HG02840 (cell line): ENCODE measurements around the gene ADCY2.

Source experiments
- ATAC-seq: cut with Tn5 transposase; IDR thresholded peaks from one replicate; pipeline ENCODE4 v1.9.1; 2021; ENCODE audit warnings: mild to moderate bottlenecking, moderate library complexity, moderate number of reproducible peaks; ENCODE audit not compliant: unreplicated experiment, low FRiP score

Gene ADCY2

DNA sequence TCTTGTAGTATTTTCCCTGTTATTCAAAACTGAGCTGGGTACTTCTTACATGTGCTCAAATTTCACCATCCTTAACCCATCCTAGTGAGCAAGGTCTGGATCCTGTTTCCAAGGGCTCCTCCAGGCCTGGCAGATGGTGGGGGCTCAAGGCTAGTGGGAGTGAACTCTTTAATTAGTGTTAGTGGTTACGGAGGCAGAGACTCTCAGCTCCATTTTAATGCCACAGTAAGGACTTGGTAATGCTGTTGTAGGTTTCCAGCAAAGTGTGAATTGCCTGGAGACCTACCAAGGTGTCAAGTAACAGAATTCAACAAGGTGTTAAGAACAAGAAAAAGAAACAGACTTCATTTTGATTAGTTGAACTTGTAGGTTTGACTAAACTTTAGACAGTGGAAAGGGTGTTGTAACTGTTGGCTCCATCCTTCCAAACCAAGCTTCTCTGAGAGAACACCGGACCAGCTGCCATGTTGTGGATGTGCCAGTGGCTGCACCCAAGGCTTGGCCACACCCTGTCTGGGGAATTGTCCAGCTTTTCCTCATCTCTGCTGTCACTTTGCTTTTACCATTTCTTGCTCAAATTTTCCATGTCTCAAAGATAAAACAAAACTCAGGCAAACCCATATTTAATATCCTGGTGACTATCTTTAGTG is 98.7 kb downstream of the ADCY2 start:
- no peak for ATAC-seq

DNA sequence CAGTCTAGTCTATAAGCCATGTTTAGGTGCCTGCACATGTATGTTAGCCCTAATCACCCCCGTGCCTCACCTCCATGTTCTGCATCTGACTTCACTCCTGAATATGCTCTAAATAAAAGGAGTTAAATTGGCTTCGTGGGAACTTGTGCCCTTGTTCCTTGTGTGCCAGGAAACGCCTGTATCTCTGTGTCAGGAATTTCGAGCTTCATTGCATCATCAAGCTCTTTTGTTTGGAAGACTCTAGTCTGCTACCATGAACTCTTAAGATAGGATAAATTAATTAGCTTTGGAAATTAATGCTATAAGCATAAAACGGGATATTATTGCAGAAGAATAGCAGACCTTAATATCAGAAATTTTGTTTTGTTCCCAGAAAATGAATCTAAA is 99.2 kb downstream of the ADCY2 start:
- ATAC-seq: no peak

DNA sequence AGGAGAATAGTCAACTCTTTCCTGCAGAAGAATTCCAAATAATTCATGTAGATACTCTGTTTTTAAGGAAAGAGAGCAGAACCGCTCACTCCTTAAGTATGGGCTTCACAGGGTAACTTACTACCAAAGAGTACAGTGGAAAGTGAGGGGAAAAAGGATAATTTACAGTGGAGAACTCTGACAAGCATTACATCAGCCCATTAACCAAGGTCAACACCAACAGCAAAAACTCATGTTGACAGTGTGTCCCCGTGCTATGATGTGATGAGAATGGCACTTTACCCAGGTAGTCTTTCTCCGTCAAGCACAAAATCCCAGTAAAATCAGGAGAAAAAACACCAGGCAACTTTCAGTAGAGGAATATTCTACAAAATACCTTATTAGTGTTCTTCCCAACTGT is 104.3 kb downstream of the ADCY2 start:
- no peak for ATAC-seq

DNA sequence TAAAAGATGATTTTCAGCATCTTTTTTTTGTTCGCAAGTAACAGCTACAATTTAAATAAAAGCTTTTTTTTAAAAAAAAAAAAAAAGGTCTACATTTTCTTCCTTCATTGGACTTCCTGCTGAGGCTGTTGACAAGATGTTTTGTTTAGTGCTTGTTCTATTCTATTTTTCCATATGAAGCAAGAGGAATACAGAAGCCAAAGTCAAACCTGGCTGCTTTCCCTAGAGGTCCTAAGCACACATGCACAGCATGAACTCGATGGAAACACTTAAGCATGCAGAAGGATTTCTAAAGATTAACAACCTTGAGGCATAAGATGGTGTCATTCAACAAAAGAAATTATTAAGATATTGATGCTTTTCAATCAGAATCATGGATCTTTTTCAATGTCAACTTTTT is 105.1 kb downstream of the ADCY2 start:
- ATAC-seq: no peak

DNA sequence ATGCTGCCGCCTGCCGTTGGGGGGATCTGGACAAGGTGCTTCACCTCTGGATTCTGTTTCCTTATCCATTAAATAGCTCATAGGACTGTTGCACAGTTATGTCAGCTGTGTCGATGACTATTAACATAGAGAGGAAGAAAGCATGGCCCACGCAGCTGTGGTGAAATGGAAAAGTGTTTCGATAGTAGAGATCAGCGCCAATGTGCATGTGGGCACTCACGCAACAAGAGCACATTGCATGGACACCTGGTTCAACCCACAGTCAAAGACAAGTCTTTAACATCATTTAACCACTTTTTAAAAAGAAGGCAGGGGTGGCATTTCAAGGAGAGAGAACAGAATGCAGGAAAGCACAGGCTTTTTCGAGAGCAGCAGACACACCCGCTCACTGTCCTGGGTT is 107.6 kb downstream of the ADCY2 start:
- no peak for ATAC-seq

DNA sequence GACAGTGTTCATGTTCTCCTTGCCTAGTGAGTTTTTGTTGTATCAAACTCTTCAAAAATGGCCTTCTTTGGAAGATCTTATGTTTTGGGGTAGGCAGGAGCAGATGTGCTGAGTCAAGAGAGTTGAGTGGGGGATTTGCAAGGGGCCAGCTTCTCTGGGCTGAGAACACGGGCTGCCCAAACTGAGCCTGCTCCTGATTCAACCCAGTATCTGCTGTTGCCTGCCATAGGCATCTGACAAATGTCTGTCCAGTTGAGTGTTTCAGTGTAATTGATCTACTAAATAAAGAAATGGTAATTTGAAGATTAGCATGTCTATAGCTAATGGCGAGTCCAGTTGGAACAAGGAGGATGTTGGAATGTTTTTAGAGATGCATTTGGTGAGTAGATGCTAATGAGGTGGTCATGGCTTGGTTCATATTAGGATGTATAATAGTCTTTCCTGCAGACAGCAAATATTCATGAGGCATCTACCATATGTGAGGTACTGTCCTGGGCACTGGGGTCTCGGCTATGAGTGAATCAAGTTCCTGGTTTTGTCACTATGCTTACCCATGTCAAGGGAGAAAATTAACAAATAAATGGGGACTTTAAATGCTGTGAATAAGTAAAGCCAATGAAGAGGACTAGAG is 119.5 kb downstream of the ADCY2 start:
- no peak for ATAC-seq

DNA sequence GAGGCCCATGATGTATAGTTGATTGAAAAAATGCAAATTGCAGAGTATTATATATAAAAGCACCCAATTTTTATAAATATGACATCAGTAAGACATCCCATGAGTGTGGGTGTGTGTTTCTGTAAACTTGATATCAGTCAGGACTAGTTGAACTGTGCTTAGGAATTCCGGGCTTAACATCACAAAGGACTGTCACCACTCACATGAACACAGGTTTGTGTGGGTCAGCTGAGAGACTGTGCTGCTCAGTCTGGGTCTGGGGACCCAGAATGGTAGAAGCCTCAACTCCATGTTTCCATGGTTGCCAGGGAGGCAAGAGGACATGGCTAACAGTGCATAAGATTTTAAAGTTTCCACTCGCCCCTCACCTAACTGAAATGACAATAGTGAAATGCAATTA is 120.3 kb downstream of the ADCY2 start:
- no peak for ATAC-seq

DNA sequence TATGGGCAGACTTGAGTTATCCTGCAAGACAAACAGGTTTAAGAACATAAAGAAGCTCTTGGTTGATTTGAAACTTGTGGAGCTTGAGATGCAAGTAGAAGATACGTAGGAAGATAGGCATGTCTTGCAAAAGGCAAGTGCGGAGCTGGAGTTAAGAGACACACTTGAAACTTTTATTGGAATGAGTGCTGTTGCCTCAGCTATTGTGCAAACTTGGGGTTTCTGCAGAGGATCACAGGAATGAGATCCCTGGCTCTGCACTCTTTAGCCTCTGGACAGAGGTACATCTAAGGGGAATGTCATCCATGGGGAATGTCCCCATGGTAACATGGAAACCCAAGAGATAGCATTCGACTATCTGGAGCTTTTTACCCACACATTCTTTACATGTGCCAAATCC is 121.1 kb downstream of the ADCY2 start:
- ATAC-seq: no peak

DNA sequence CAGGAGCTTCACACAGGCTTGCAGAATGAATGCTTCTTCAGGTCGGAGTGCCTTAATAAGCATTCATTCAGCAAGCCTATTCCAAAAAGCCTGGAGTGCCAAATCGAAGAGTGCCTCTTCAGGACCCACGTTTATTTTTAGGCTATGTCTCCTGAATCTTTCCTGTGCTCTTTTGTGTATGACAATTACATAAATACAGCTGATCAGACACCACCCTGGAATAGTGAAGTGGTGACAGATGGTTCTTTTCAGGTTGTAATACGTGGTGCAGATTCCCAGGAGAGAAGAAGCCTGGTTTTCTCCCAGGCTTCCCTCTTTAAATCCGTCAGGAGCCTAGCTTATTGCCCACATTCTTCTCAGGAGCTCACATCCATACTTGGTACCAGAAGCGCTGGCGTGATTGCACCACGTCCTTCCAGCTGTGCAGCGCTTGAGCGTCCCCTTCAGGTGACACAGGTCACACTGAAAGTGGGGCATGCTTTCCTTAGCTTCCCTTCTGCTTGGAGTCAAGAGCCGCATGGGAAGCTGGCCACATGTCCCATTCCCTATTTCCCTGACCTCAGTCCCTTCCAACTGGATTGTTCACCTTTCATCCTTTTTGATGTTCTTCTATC is 123.1 kb downstream of the ADCY2 start:
- ATAC-seq: no peak

DNA sequence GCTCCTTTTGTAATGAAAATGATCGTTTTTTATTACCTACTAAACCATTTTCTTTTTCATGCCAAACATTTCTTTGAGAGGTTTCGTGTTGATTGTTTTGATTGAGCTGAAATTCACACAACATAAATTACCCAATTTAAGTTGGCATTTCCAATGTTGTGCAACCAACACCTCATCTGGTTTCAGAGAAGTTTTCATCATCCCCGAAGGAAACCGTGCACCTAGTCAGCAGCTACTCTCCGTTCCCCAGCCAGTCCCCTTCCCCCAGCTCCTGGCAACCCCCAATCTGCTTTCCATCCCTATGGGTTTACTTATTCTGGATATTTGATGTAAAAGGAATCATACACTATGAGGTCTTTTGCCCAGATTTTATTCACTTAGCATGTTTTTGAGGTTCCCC is 123.6 kb downstream of the ADCY2 start:
- ATAC-seq: no peak

DNA sequence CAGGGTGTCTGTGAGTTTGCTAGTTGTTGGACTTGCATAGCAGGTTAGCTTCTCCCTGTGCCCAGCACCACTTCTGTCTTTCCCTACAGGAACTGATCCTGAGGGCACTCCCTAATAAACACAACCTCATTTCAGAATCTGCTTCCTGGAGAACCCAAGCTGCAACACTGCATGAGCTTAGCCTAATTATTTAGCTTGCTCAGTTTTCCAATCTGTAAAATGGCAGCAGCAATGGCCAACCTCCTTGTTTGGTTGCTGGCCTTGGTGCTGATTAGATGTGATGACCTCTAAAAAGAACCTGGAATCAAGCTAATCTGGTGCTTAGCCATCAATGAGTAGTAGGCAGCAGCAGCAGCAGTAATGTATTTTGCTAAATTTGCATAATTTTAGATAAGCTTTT is 133.9 kb downstream of the ADCY2 start:
- no peak for ATAC-seq

DNA sequence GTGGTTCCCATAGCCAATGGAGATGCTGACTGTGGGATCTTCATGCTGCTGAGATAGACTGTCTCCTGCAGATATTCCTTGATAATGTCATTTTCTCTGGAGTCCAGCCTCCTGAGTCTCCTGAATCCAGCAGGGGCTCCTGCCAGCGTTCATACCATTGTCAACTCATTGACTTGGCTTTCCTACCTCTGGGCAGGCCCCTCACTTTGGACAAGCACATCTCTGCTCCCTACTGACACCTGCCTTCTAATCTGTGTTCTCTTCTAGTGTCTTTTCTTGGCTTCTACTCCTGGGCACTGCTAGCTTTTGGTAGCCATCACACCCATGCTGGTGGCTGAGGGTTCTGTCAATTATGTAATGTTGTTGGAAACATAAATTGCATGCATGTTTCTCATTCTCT is 138.0 kb downstream of the ADCY2 start:
- ATAC-seq: no peak

DNA sequence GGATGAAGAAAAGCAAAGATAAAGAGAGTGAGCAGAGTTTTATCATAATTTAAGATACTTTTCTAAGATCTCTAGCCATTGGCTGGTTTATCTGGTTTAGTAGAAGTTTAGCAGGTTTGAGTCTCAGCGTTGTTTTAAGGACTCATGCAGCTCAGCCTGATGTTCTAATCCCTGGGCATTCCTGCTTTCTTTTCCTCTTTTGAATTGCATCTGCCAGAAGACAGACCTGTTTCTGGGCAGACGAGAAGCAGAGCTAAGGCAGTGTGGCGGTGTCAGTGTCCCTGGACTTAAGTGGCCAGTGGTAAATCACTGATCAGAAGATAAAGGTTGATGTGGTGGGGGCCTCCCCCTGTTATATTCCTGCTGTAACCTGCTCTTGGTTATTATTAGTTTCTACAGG is 138.6 kb downstream of the ADCY2 start:
- no peak for ATAC-seq

DNA sequence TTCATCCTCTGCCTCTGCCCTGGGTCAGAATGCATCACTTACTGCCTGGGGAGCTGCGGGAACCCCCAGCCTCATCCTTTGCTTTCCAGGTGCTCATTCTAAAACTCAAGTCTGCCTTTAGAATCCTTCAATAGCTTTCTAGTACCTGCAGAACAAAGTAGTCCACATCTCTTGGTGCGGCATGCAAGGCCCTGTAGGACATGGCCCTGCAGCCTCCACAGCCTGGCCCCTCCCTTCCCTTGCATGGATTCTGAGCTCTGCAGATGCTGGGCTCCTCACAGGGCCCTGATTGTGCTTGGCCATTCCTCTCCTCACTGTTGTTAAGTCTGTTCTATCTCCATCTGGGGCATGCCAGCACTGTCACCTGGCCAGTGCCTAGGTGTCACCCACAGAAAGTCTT is 141.6 kb downstream of the ADCY2 start:
- no peak for ATAC-seq

DNA sequence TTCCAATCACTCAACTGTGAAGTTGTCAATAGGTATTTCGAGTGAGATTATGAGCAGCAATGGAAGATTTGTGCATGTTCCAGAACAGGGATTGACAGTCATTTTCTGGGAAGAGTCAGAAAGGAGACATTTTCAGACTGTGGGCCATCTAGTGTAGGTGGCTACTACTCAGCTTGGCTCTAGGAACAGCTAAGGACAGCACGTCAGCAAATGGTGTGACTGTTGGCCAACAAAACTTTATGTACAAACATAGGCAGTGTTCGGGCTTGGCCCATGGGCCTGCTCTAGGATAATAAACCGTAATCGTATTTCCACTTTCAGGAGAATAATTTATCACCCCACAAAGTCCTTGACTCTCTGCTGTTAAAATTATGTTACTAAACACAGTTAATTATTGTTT is 143.6 kb downstream of the ADCY2 start:
- ATAC-seq: no peak

DNA sequence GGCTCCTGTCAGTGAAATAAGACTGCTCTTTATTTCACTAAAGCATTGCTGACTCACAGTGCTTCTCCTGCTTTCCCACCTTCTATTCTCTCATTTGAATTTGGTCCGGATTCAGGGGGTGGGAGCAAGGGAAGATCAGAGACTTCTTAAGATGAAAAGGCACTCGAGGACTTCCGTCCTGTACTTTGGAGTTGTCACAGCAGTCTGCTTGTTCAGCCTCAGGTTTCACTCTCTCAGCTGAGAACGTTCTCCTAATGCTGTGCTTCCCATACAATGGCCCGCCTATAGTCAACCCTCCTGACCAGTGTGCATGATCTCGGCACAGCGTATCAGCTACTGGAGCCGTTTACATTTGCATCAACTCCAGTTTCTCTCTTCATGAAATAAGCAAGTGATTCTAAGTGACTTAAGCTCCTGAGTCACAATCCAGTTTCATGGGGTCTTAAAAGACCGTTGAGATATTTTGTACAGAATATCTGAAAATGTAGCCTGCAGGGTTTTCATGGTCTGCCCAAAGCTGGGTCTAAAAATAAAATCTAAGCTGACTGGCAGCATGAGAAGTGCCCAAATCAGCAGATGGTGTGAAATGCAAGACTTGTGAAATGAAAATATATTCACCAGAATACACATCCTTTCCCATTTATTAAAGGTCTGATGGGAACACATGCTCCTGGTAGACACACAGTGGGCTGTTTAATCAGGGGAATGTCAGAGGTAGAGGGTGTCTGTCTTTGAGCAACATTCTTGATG is 145.0 kb downstream of the ADCY2 start:
- no peak for ATAC-seq

DNA sequence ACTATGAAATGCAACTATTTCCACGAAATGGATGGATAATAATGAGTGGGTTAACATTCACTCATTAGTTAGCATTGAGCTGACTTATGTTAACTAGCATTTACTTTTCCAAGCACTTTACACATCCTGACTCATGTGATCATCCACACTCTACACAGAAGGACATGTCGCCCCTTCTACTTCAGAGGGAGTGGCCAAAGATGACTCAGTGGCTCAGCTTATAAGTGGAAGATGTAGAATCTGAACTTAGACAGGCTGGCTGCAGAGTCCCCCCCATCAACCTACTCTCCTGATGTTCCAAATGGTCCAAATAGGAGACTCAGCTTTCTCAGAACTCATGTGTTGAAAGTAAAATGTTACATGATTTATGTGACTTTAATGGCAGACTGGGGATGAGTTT is 146.0 kb downstream of the ADCY2 start:
- no peak for ATAC-seq

DNA sequence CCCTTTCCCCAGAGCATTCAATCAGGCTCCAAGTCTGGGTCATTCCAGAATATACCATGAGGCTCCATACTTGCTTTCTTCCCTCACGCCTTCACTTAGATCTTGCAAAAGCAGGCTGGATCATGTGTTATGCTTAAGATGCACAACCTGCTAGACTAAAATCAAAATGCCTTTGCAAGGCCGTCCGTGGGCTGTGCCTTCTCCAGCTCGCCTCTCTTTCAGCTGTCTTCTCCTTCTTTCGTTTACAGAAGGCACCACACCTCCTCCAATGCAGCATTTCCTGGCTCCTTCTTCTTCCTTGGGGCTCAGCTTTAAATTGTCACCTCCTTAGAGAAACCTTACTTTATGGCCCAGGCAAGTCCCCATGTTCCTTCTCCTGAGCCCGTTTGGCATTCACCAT is 150.6 kb downstream of the ADCY2 start:
- ATAC-seq: no peak

DNA sequence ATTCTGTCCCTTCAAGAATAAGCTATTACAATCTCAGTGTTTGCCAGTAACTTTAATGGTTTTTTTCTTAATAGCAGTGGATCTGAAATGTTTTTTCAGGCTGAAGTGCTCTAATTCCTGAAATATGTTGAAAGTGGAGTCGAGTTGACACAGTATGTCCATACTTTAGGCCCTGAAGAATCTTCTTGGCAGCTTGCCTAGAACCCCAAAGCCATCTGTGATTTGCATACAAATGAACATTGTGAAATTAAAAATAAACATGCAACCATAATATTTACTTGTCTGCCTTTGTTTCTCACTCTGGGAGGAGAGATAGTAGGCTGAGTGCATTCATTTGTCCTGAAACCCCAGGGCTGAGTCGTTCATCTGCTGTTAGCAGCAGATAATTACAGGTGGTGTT is 152.7 kb downstream of the ADCY2 start:
- no peak for ATAC-seq

DNA sequence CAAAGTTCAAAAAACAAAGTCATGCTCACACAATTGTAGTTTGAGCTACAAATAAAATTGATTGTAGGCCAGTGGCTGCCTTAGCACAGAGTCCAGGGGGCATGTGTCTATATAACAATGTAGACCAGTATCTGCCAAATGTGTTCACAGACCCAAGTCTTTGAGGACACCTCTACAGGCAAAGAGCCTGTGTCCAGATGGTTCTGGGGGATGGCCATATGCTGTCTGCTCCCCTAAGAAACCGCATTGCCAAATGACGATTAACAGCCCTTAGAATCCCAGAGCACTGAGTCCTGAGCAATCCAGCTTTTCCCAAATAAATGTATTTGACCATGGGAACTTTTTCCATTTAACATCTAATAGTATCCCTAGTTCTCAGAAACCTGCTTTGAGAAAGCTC is 169.6 kb downstream of the ADCY2 start:
- ATAC-seq: no peak

DNA sequence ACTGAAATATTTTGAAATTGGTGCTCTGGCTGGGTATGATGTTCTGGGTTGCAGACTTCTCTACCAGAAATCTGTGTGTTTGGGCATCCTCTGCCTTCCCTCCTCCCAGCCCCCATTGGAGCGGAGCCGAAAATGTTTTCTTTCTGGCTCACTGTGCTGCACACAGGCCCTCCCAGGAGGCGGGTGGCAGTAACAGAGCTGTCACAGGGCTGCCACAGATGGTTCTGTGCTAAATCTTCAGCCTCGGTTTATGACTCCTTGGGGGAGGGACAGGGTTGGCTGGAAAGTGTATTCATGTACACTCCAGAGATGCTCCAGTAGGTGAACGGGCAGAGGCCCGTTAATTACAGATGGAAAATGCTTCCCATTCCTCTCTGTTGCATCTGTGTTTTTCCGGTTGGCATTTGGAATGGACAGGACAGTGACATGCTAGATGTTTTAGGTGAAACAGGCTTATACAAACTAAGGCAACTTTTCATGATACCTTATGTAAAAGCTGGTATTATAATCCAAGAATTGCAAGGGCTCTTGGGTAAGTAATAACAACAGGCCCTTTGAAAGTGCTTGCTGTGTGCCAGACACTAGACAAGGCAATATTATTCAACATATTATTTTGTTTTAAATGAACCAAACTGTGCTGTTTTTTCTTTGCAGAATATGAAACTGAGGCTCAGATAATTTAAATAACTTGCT is 180.2 kb downstream of the ADCY2 start:
- ATAC-seq: no peak
